Measurements from ENCODE around the gene RPAP2.
"Not testable (repeated sequence)": the region's sequence is repeated elsewhere in the genome, so short reads cannot be mapped to it uniquely, and the experiment has no call there.

RPAP2 gene

DNA sequence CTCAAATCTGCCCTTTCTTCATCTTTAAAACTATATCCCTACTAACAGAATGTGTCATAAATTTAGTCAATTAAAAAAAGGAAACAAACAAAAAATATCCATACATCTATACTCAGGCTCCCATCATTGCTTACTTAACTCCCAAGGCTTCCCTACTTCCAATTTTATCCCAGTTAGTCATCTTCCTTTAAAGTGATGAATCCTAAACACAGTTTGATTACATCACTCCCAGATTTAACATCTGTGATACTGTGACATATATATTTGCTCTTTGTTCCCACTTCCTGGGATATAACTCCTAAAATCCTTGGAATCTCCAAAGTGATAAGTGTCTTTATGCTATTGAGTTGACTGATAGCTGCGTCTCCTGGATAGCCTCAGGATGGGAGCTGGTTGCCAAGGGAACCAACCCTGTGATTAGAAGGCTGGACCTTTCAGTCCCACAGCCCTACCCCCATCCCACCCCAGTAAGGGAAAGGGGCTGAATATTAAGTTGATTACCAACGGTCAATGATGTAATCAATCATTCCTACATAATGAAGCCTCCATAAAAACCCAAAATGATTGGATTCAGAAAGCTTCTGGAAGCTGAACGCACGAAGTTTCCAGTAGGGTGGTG, 21.6 kb upstream of the RPAP2 start:
- no peak overlapping the region for H3K4me3 ChIP-seq (replicated peaks; ENCODE audit: low read depth, low read length)
- DNase-seq (ENCODE audit: extremely low read depth, low read depth): peak; percentile 25
- TF ChIP-seq, protein P1, sequence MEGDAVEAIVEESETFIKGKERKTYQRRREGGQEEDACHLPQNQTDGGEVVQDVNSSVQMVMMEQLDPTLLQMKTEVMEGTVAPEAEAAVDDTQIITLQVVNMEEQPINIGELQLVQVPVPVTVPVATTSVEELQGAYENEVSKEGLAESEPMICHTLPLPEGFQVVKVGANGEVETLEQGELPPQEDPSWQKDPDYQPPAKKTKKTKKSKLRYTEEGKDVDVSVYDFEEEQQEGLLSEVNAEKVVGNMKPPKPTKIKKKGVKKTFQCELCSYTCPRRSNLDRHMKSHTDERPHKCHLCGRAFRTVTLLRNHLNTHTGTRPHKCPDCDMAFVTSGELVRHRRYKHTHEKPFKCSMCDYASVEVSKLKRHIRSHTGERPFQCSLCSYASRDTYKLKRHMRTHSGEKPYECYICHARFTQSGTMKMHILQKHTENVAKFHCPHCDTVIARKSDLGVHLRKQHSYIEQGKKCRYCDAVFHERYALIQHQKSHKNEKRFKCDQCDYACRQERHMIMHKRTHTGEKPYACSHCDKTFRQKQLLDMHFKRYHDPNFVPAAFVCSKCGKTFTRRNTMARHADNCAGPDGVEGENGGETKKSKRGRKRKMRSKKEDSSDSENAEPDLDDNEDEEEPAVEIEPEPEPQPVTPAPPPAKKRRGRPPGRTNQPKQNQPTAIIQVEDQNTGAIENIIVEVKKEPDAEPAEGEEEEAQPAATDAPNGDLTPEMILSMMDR (IDR thresholded peaks at IDR 0.05; ENCODE audit: low read depth, low read length, missing control alignments): no peak

DNA sequence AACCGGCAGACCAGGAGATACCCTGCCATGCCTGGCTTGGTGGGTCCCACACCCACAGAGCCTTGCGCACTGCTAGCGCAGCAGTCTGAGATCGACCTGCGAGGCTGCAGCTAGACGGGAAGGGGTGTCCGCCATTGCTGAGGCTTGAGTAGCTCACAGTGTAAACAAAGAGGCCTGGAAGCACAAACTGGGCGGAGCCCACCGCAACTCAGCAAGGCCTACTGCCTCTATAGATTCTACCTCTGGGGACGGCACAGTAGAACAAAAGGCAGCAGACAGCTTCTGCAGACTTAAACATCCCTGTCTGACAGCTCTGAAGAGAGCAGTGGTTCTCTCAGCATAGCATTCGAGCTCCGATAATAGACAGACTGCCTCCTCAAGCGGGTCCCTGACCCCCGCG, 19.1 kb upstream of the RPAP2 start:
- not testable (repeated sequence) for H3K4me3 ChIP-seq (replicated peaks; ENCODE audit: low read depth, low read length); DNase-seq (ENCODE audit: extremely low read depth, low read depth)

DNA sequence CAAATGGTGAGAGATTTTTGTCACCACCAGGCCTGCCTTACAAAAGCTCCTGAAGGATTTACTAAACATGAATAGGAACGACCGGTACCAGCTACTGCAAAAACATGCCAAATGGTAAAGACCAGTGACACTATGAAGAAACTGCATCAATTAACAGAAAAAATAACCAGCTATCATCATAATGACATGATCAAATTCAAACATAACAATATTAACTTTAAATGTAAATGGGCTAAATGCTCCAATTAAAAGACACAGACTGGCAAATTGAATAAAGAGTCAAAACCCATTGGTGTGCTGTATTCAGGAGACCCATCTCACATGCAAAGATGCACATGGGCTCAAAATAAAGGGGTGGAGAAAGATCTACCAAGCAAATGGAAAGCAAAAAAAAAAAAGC, 17.4 kb upstream of the RPAP2 start:
- H3K4me3 ChIP-seq (replicated peaks; ENCODE audit: low read depth, low read length); DNase-seq (ENCODE audit: extremely low read depth, low read depth): not testable (repeated sequence)

GRCh38 chr1:92291372-92291999, 7.4 kb upstream of the RPAP2 start:
- no peak overlapping the region for H3K4me3 ChIP-seq (replicated peaks; ENCODE audit: low read depth, low read length)
- peak; percentile 22 for DNase-seq (ENCODE audit: extremely low read depth, low read depth)
- TF ChIP-seq, protein P1 (IDR thresholded peaks at IDR 0.05; ENCODE audit: low read depth, low read length, missing control alignments): peak; percentile 65

- no peak for DNase-seq (ENCODE audit: extremely low read depth, low read depth)
- H3K4me3 ChIP-seq (replicated peaks; ENCODE audit: low read depth, low read length): peak overlapping the region; percentile 82
- TF ChIP-seq, protein P1 (IDR thresholded peaks at IDR 0.05; ENCODE audit: low read depth, low read length, missing control alignments): no peak
Observed at GRCh38 chr1:92298213-92298572, 666 bp upstream of the RPAP2 start.

DNA sequence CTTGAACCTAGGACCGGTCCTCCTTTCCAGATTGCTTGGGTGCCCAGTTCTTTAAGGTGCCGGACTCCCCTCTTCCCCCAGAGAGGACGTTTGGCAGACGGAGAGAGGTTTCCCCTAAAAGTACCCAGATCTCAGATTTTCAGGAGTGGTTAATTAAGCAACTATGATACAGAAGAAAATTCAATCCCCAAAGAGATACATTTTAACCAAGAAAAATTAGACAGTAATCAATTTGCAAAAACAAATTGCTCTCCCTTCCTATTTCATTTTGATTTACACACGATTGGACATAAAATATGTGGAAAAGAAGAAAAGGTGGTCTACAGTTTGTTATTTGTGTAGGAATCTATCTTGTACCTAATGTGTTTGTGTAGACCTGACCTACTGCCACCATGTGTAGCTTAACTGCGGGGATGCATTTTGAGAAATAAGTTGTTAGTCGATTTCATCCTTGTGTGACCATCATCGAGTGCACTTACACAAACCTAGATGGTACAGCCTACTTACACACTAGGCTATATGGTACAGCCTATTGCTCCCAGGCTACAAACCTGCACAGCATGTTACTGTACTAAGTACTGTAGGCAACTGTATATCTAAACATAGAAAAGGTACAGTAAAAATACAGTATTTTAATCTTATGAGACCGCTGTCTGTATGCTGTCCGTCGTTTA, 755 bp downstream of the RPAP2 start:
- peak overlapping the region; percentile 82 for H3K4me3 ChIP-seq (replicated peaks; ENCODE audit: low read depth, low read length)
- no peak for DNase-seq (ENCODE audit: extremely low read depth, low read depth)

DNA sequence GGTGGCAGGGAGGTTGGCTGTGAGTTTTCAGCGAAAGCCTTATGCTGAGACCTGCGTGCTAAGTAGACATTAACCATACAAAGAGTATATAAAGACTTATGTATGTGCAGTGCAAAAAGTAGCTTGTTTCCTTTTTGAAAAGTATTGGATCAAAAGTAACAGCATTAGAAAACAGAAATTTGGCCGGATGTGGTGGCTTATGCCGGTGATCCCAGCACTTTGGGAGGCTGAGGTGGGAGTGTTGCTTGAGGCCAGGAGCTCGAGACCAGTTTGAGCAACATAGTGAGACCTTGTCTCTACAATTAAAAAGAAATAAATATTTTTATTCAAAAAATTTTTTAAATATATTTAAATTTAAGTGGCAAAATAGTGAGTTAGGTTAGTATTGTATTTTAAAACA, 2.2 kb downstream of the RPAP2 start:
- TF ChIP-seq, protein P1 (IDR thresholded peaks at IDR 0.05; ENCODE audit: low read depth, low read length, missing control alignments): no peak
- no peak for DNase-seq (ENCODE audit: extremely low read depth, low read depth)
- H3K4me3 ChIP-seq (replicated peaks; ENCODE audit: low read depth, low read length): no peak overlapping the region

More for the DNA sequence above, 755 bp downstream of the RPAP2 start:
- TF ChIP-seq, protein P1 (IDR thresholded peaks at IDR 0.05; ENCODE audit: low read depth, low read length, missing control alignments): no peak
